GM19455 (cell line): ENCODE data around the gene WDR43.
A peak's percentile ranks its signal among the peaks of the same experiment; 100 is the strongest.

Source experiments
- ATAC-seq: cut with Tn5 transposase; IDR thresholded peaks from one replicate; pipeline ENCODE4 v1.9.1; 2021; ENCODE audit not compliant: unreplicated experiment

WDR43 gene, protein sequence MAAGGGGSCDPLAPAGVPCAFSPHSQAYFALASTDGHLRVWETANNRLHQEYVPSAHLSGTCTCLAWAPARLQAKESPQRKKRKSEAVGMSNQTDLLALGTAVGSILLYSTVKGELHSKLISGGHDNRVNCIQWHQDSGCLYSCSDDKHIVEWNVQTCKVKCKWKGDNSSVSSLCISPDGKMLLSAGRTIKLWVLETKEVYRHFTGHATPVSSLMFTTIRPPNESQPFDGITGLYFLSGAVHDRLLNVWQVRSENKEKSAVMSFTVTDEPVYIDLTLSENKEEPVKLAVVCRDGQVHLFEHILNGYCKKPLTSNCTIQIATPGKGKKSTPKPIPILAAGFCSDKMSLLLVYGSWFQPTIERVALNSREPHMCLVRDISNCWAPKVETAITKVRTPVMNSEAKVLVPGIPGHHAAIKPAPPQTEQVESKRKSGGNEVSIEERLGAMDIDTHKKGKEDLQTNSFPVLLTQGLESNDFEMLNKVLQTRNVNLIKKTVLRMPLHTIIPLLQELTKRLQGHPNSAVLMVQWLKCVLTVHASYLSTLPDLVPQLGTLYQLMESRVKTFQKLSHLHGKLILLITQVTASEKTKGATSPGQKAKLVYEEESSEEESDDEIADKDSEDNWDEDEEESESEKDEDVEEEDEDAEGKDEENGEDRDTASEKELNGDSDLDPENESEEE

DNA sequence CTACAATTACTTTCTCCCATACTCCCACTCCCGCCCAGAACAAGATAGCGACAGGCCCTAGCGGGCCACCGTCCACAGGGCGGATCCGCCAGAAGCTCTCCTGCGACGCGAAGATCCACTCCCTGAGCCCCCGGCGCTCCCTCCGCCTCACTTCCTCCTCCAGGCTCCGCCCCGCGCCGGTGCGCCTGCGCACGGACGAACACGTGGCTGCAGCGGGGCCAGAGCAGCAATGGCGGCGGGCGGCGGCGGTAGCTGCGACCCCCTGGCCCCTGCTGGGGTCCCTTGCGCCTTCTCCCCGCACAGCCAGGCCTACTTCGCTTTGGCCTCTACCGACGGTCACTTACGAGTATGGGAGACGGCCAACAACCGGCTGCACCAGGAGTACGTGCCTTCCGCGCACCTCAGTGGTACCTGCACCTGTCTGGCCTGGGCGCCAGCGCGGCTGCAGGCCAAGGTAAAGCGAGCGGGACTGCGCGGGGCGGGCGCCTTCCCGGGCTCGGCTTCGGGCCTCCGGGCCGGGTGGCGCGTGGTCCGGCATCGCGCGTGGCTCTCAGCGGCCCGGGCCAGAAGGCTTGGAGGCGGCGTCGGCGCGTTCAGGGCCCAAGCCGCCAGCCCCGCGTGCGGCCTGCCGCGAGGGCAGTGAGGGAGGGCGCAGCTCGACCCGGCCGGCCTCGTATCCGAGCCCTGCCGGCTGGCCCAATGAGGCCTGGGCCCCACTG lies at the start of gene WDR43:
TSS of gene WDR43 (plus strand) at position 198 of the 719 bp plus-strand sequence. CDS start at position 230, 32 bp downstream.
- ATAC-seq = peak; percentile 84

DNA sequence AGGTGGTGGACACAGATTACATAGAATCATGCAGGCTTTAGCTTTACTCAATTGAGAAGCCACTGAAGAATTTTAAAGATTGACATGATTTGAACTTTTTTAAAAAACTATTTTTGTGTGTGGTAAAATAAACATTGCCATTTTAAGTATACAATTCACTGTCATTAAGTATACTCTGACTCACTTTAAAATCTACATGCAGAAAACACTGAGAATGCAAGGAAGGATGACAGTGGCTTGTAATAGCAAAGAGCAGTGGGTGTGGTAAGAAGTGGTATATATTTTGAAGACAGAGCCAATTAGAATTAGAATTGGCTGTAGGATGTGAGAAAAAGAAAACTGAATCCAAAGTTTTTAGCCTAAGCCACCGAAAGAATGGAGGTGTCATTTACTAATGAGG lies 39.3 kb upstream of the WDR43 start:
- no peak for ATAC-seq

DNA sequence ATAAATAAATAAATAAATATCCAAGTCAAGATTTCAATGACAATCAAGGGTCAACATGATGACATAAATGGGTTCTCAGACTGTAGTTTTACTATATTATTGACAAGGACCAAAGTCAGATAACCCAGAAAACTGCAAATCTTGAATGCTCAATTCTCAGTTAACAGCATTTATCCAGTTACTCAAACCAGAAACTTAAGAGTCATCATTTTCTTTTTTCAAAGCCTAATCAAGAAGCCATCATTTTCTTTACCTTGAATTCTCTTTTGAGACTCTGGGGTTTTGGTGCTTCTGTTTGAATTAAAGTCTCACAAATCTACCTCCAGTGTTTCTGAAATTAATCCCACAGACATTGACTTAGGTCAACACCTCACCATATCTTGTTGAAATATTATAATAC lies 38.5 kb upstream of the WDR43 start:
- no peak for ATAC-seq

DNA sequence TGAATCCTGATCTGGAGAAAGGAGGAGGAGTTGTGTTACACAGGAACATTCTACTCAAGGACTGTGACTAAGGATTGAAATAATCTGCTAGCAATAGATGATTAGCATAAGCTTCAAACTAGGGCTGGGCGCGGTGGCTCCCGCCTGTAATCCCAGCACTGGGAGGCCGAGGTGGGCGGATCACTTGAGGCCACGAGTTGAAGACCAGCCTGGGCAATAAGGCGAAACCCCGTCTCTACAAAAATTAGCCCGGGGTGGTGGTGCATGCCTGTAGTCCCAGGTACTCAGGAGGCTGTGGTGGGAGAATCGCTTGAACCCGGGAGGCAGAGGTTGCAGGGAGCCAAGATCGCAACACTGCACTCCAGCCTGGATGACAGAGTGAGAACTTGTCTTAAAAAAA lies 25.9 kb upstream of the WDR43 start:
- ATAC-seq = no peak

DNA sequence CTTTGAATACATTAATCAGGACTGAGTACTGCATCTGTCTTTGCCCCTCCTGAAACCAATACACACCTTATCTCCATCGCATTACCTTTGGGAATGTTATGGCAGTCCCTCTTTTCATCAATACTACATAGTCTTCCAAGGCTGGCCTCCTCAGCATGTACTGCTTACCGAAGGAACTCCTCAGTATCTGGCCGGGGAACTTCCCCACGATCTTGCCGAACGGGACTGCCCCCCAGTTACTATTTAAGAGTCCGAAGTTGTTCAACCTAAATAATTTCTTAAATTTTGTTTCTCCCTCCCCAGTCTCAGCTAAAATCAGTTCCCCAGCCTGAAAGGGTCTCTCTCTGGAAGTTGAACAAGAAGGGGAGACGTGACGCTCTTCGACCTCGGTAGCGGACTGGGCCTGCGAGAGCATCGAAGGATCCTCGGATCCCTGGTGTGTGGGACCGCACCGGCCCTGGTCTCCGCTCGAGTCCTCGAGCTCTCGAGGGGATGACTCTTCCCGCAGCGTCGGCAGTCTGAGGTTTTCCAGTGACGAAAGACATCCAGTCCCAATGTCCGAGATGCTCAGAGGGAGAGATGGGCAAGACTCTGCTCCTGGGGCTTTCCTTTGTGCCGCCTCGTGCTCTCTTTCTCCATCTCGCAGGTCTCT lies 24.8 kb upstream of the WDR43 start:
- ATAC-seq = peak; percentile 20

DNA sequence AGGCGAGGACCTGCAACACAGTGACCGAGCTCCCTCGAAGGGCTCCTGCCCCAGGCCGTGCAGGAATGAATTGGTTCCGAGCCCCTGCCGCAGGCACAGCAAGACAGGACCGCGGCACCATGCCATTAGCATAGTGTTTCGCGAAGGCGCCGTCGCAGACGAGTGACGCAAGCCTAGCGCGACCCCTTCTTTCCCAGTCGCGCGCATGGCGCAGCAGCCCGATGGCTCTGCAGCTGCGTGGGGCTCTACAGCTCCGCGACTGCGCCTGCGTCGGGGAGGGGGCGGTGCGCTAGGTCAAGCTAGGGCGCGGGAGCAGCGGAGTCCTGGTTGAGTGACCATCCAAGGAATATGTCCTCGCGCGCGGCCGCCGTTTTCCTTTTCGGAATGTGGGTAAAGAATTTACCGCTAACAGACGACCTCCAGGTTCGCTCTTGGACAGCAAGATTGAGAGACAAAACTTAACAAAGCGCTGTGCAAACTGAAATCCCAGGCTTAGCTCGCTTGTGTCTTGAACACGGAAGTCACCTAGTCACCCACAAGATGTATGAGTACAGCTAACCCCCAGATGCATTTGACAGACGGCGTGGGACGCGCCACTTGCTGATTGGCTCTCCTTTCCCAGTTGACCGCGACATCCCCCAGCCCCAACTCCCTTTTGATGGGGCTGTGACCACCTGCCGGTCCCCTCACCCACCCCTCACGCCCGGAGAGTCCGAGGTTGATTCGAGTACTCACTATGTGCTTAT lies 24.1 kb upstream of the WDR43 start, which contains the start of gene TRMT61B:
TSS of gene TRMT61B (minus strand) at position 164 of the 746 bp plus-strand sequence. CDS start at position 132, 32 bp downstream.
- peak; percentile 96 for ATAC-seq

DNA sequence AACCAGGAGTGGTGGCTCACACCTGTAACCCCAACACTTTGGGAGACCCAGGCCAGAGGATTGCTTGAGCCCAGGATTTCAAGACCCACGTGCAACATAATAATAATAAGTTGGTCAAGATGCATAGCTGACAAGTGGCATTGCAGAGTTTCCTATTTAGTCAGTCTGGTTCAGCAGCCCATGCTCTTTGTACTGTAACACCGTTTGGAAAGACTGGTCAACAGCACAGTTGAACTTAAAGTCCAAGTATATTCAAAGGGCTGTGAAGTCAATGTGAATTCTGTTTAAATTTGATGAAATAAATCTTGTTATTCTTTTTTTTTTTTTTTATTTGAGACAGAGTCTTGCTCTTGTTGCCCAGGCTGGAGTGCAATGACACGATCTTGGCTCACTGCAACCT lies 22.8 kb upstream of the WDR43 start:
- no peak for ATAC-seq

DNA sequence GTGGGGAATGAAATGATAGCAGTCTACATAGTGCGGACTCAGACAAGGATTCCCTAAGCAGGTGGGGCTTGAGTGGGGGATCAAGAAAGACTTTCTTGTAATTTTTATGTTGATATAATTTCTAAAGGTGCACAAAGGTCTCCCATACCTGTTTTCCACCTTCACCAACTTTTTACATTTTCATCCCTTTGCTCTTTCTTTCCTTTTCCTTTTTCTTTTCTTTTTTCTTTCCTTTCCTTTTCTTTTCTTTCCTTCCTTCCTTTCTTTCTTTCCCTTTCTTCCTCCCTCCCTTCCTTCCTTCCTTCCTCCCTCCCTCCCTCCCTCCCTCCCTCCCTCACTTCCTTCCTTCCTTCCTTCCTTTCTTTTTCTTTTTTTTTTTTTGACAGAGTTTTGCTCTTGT lies 14.3 kb upstream of the WDR43 start:
- no peak for ATAC-seq

DNA sequence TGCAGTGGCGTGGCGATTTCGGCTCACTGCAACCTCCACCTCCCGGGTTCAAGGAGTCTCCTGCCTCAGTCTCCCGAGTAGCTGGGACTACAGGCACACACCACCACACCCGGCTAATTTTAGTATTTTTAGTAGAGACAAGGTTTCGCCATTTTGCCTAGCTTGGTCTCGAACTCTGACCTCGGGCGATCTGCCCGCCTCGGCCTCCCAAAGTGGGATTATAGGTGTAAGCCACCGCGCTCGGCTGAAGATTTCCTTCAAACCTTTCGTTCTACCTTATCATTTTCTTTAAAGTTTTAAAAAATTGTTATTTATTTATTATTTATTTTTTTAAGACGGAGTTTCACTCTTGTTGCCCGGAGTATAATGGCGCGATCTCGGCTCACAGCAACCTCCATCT lies 979 bp upstream of the WDR43 start:
- ATAC-seq = no peak

DNA sequence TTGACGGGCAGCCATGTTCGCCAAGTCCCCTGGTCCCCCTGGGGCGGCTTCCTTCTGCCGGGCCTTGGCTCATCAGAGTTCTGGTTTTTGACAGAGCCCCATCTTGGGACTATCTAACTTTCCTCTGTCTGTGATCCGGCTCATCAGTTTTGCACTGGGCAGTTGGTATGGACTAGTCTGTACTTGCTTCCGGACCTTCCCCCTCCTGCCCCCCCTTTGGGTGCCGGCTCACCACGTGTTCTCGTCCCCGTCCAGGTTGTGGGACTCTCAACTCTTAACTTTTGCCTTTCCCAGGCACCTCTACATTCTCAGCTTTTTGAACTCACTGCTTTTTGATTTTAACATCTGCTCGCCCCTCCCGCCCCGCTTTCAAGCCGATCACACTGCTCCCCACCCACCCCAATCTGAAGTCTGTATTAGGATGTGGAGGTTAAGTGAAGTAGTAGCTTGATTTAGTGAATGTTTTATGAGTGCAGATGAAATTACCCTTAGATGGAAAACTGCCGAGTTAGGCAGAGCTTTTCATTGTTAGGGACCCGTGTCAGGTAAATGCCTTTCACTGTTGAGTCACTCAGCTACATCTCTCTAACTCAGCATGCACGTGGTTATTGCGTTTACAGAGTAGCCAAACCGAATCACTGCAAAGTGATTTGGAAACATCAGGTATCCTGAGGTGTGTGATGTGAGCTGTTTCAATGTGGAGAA lies 874 bp downstream of the WDR43 start:
- peak; percentile 30 for ATAC-seq

DNA sequence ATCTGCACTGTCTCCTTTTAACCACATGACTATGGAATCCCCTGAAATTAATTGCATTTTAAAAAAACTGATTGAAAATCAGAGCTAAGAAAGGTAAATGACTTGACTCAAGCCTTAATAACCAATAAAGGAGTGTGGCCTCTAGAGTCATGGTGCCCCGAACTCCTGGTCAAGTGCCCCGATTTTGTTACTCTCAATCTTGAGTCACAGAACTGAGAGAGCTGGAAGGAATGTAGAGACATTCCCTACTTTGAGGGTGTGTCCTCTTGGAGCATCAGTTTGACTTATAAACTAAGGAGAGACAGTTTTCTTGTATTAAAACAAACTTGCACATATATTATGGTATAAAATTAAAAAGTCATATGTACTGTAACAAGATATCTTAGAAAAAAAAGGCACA lies 2.4 kb downstream of the WDR43 start:
- ATAC-seq = no peak

DNA sequence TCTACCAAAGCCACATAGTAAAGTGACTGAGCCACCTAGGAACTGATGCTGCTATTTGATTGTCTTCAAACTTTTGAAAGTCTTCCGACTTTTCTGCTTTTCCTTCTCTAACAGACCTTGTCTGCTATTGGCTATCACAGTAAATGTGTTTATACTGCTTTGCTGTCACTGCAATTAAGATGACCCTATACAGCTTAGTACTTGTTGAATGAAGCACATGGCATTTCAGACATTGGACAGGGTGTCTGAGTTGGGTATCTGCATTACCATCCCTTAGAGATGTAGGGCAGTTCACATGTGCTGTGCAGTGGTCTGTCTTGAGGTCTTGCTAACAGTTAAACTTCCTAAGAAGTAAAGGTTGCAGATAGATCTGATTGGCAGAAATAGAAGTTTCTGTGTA lies 3.6 kb downstream of the WDR43 start:
- ATAC-seq = no peak

DNA sequence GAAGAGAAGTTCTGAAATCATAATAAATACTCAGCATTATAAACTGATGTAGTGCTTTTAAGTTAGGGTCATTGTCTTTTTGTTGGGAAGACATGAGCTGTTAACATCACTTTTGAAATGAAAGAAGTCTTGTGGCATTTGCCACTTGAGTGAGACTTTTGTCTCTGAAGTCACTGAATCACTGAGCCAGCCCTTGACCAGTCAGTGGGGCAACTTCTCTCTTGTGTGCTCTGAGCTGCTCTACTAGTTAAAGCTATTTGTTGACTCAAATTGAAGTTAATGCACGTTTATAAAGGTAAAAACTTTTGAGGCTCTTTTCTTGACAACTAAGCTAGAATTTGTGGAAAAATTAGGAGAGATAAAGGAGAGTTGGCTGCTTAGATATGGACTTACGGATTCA lies 6.7 kb downstream of the WDR43 start:
- ATAC-seq = no peak

DNA sequence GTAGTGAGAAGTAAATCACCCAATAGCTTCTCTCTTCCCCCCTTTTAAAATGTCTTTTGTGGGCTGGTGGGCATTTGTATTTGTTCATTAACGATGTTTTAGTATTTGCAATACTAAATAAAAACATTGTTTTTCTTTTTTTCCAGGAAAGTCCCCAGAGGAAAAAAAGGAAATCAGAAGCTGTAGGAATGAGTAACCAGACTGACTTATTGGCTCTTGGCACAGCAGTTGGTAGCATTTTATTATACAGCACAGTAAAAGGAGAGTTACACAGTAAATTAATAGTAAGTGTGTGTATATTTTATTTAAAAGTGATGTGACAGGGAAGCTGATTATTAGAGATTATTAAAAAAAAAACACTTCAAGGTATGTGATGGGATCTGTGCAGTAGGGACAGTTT lies 7.4 kb downstream of the WDR43 start:
- ATAC-seq = no peak

DNA sequence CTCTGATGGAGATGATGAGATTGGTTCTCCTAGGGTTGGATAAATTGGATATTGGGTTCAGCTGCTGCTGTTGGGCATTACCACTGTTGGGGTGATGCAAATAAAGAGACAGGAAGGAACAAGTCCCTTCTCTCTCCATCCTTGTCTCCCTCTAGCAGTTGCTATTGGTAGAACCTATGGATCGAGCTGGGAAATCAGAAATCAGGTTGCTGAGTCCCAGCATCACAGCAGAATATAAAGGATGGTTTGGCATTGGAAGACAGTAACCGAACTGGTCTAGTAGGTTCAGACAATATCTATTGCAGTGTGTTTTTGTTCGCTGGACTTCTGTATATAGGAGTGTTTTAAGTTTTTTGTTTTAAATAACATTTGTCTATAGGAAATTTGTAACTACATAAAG lies 8.1 kb downstream of the WDR43 start:
- ATAC-seq = no peak

DNA sequence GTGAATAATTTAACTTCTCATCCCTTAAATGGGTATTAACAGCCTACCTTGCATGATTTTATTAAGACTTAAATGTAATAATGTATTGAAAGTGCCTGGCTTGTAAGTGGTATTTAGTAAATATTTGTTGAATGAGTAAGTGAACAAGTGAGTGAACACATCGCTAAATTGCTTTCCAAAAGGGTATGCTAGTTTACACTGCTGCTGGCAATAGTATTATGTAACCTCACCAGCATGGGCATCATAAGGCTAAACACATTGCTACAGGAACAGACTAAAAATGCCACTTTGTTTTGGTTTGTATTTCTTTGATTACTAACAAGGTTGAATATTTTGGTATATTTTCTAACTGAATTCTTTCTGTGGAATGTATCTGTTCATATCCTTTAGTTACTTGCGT lies 9.8 kb downstream of the WDR43 start:
- no peak for ATAC-seq

DNA sequence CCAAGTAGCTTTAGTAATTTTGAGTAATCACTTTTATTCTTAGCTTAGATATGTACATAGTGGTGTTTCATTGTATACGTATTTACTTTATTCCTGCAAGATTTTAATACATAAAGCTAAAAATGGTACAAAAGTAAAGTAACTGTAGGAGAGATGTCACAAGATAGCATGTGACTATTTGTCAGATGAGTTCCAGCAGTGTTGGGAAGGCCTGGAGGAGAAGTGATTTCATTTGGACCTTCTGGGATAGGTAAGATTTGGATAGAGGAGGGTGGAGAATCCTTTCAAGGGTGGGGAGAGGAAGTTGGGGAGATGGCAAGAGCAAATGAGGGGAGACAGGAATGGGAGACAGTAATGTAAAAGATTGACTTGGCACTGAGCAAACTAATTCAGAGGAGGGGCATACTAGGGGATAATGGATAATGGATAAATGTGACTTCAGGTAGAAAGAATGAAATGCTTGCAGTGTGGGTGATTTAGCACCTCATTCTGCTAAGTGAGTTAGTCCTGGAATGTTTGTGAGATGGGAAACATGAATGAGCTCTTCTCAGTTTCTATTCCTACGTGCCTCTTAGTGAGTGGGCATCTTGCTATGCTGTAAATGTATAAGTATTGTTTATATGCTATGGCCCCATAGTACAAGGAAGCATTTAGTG lies 10.5 kb downstream of the WDR43 start:
- no peak for ATAC-seq

DNA sequence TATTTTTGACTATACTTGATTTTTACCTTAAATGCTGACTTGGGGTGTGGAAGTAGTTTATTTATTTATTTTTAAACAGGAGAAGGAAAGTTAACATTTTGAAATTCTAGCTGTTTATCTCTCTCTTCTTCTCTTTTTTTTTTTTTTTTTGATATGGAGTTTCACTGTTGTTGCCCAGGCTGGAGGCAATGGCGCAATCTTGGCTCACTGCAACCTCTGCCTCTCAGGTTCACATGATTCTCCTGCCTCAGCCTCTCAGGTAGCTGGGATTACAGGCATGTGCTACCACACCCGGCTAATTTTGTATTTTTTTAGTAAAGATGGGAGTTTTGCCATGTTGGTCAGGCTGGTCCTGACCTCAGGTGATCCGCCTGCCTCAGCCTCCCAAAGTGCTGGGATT lies 11.1 kb downstream of the WDR43 start:
- no peak for ATAC-seq

DNA sequence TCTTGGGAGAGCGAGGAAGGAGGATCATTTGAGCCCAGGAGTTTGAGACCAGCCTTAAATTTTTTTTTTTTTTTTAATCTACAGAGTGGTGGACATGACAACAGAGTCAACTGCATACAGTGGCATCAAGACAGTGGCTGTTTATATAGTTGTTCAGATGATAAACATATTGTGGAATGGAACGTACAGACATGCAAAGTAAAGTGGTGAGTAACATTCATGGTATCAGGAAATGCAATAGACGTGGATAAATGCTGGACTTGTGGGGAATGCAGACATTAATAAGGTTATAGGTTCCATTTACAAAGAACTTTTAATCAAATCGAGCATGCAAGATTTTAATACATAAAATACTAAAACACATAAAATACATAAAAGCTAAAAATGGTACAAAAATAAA lies 11.9 kb downstream of the WDR43 start:
- no peak for ATAC-seq
